HepG2 (cell line): Measurements from ENCODE around the gene YWHAB.

ENCODE experiments used
- ATF3 ChIP-seq: sonication (generic); formaldehyde crosslinking; IDR thresholded peaks from 2 replicates; pipeline ENCODE4 v1.4.0; 2020; ENCODE audit warnings: missing genetic modification reagents
- E2F1 ChIP-seq: sonication (generic); formaldehyde crosslinking; IDR thresholded peaks from 2 replicates; pipeline ENCODE4 v1.5.0; 2020; ENCODE audit warnings: missing genetic modification reagents
- GABPA ChIP-seq, 2 experiments: IDR thresholded peaks; 2 replicates each; pipeline ENCODE4 v1.6.1; 2011 to 2016; ENCODE audit warnings: low read depth in 2 of 2, low read length in 1 of 2, missing biosample characterization in 1 of 2, missing genetic modification characterization in 1 of 2
- HOXA9 ChIP-seq: sonication (generic); formaldehyde crosslinking; IDR thresholded peaks from 2 replicates; pipeline ENCODE4 v1.8.1; 2022; ENCODE audit warnings: missing genetic modification reagents, mild to moderate bottlenecking, moderate library complexity, borderline replicate concordance
- MYC ChIP-seq: sonication (generic); formaldehyde crosslinking; IDR thresholded peaks from 2 replicates; pipeline ENCODE4 v1.9.0; 2021; ENCODE audit warnings: missing genetic modification reagents, borderline replicate concordance
- NCOR1 ChIP-seq: fragments of 200-600 bp; sonication (generic); IDR thresholded peaks from 2 replicates; pipeline ENCODE4 v1.7.0; 2017; ENCODE audit warnings: antibody characterized with exemption, low read length, borderline replicate concordance
- TAF1 ChIP-seq: sonication (generic); formaldehyde crosslinking; IDR thresholded peaks from 2 replicates; pipeline ENCODE4 v1.4.0; 2020; ENCODE audit warnings: missing genetic modification reagents
- ZFP62 ChIP-seq: sonication (generic); formaldehyde crosslinking; IDR thresholded peaks from 2 replicates; pipeline ENCODE4 v1.4.0; 2020; ENCODE audit warnings: missing genetic modification reagents
- ZNF121 ChIP-seq: sonication (generic); formaldehyde crosslinking; IDR thresholded peaks from 2 replicates; pipeline ENCODE4 v1.5.0; 2020; ENCODE audit warnings: mild to moderate bottlenecking, missing genetic modification reagents
- ZSCAN31 ChIP-seq: sonication (generic); formaldehyde crosslinking; IDR thresholded peaks from 2 replicates; pipeline ENCODE4 v1.5.0; 2020; ENCODE audit warnings: low read depth, mild to moderate bottlenecking, missing genetic modification reagents
- TF ChIP-seq, protein P1 (sequence below): sonication (generic); formaldehyde crosslinking; IDR thresholded peaks from 2 replicates; pipeline ENCODE4 v1.5.0; 2020; ENCODE audit warnings: mild to moderate bottlenecking, missing genetic modification reagents, moderate library complexity
- TF ChIP-seq, protein P2 (sequence below): sonication (generic); formaldehyde crosslinking; conservative IDR thresholded peaks from 2 replicates; pipeline ENCODE4 v1.8.0; 2022; ENCODE audit warnings: missing genetic modification reagents

DNA sequence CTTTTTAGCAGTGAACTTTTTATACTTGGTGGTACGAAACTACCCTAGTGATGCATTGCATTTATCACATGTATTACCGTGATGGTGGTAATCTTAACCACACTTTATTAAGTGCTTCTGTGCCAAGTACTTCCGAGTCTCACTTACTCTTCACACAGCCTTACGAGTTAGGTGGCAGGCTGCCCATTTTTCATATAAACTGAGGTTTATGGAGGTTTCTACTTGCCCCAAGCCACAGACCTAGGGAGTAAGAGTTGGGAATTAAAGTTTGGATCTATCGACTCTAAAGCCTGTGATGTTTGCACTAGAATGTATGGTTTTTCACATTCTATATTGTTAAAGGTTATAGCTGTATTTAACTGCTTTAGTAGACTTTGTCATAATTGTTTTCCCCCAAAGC is 18.9 kb downstream of the YWHAB start:
- TF ChIP-seq ZNF121 (CRISPR knock-in tag): no peak
- no peak for TF ChIP-seq HOXA9 (CRISPR knock-in tag)
- TF ChIP-seq, protein P1, sequence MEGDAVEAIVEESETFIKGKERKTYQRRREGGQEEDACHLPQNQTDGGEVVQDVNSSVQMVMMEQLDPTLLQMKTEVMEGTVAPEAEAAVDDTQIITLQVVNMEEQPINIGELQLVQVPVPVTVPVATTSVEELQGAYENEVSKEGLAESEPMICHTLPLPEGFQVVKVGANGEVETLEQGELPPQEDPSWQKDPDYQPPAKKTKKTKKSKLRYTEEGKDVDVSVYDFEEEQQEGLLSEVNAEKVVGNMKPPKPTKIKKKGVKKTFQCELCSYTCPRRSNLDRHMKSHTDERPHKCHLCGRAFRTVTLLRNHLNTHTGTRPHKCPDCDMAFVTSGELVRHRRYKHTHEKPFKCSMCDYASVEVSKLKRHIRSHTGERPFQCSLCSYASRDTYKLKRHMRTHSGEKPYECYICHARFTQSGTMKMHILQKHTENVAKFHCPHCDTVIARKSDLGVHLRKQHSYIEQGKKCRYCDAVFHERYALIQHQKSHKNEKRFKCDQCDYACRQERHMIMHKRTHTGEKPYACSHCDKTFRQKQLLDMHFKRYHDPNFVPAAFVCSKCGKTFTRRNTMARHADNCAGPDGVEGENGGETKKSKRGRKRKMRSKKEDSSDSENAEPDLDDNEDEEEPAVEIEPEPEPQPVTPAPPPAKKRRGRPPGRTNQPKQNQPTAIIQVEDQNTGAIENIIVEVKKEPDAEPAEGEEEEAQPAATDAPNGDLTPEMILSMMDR (CRISPR knock-in tag): no peak
- no peak for TF ChIP-seq ZSCAN31 (CRISPR knock-in tag)
- TF ChIP-seq ATF3 (CRISPR knock-in tag): no peak
- no peak for TF ChIP-seq TAF1
- TF ChIP-seq GABPA (IDR thresholded peaks at IDR 0.05; ENCODE audit: low read depth, low read length): no peak
- TF ChIP-seq GABPA (CRISPR knock-in tag; IDR thresholded peaks at IDR 0.05; ENCODE audit: low read depth): no peak
- TF ChIP-seq, protein P2, sequence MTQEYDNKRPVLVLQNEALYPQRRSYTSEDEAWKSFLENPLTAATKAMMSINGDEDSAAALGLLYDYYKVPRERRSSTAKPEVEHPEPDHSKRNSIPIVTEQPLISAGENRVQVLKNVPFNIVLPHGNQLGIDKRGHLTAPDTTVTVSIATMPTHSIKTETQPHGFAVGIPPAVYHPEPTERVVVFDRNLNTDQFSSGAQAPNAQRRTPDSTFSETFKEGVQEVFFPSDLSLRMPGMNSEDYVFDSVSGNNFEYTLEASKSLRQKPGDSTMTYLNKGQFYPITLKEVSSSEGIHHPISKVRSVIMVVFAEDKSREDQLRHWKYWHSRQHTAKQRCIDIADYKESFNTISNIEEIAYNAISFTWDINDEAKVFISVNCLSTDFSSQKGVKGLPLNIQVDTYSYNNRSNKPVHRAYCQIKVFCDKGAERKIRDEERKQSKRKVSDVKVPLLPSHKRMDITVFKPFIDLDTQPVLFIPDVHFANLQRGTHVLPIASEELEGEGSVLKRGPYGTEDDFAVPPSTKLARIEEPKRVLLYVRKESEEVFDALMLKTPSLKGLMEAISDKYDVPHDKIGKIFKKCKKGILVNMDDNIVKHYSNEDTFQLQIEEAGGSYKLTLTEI (CRISPR knock-in tag): no peak
- TF ChIP-seq E2F1: no peak
- TF ChIP-seq ZFP62 (CRISPR knock-in tag): no peak
- TF ChIP-seq MYC (CRISPR knock-in tag): no peak
- TF ChIP-seq NCOR1: no peak
